Keratinocyte (primary cell): ENCODE data around the gene TM2D3. TPM values are rescaled to one million over a fixed set of nuclear protein-coding genes. Genes with fewer than 3 reads are reported as not detected.

Source experiments
- DNase-seq: peaks from one replicate; pipeline ENCODE4 v3.0.0-alpha.2; 2011; ENCODE audit warnings: low read depth, missing footprints, low spot score
- FAIRE-seq: peaks from 2 replicates; lab custom pipeline; 2011; peaks lifted over from hg19 to GRCh38; lab: Jason Lieb, UNC
- H2AFZ ChIP-seq: 2 replicates; pipeline ENCODE4 v1.6.0; 2012; ENCODE audit warnings: low read length, control low read depth, inconsistent platforms; ENCODE audit not compliant: control insufficient read depth
- H3K27ac ChIP-seq: 2 replicates; pipeline ENCODE4 v1.5.1; 2011; ENCODE audit warnings: low read length; ENCODE audit not compliant: control insufficient read depth, insufficient read depth
- H3K27me3 ChIP-seq: 3 replicates; pipeline ENCODE4 v1.6.0; 2011; ENCODE audit warnings: low read length; ENCODE audit not compliant: control insufficient read depth, insufficient read depth; ENCODE audit errors: extremely low read depth
- H3K36me3 ChIP-seq, 2 experiments: 2 replicates in 1 of 2; 3 replicates in 1 of 2; pipeline ENCODE4 v1.5.1; 2011; ENCODE audit warnings: low read length in 2 of 2, mild to moderate bottlenecking in 1 of 2; ENCODE audit not compliant: control insufficient read depth in 2 of 2, insufficient read depth in 2 of 2; ENCODE audit errors: extremely low read depth in 1 of 2
- H3K4me1 ChIP-seq: 3 replicates; pipeline ENCODE4 v1.5.1; 2011; ENCODE audit warnings: low read length; ENCODE audit not compliant: control insufficient read depth, insufficient read depth; ENCODE audit errors: extremely low read depth
- H3K4me2 ChIP-seq: 3 replicates; pipeline ENCODE4 v1.6.0; 2011; ENCODE audit warnings: low read depth, low read length; ENCODE audit not compliant: control insufficient read depth, insufficient read depth; ENCODE audit errors: extremely low read depth
- H3K4me3 ChIP-seq, 3 experiments: fragments of 200-600 bp in 1 of 3; sonication (generic) in 1 of 3; 2 replicates in 2 of 3; 3 replicates in 1 of 3; pipeline ENCODE4 v1.5.1; 2011 to 2016; ENCODE audit warnings: low read length in 3 of 3, mild to moderate bottlenecking in 3 of 3, control low read depth in 2 of 3, inconsistent platforms in 1 of 3, low read depth in 1 of 3, mixed read lengths in 1 of 3, mixed run types in 1 of 3, moderate library complexity in 1 of 3; ENCODE audit not compliant: control insufficient read depth in 2 of 3, insufficient read depth in 2 of 3; ENCODE audit errors: extremely low read depth in 1 of 3
- H3K79me2 ChIP-seq: 2 replicates; pipeline ENCODE4 v1.6.0; 2012; ENCODE audit warnings: low read length; ENCODE audit not compliant: control insufficient read depth, insufficient read depth
- H3K9ac ChIP-seq: 3 replicates; pipeline ENCODE4 v1.6.0; 2011; ENCODE audit warnings: low read length; ENCODE audit not compliant: control insufficient read depth, insufficient read depth; ENCODE audit errors: extremely low read depth
- H3K9me1 ChIP-seq: 3 replicates; pipeline ENCODE4 v1.6.0; 2011; ENCODE audit warnings: low read length; ENCODE audit not compliant: control insufficient read depth, insufficient read depth; ENCODE audit errors: extremely low read depth
- H3K9me3 ChIP-seq: 2 replicates; pipeline ENCODE4 v1.5.1; 2012; ENCODE audit warnings: low read depth, low read length; ENCODE audit not compliant: control insufficient read depth
- H4K20me1 ChIP-seq: 3 replicates; pipeline ENCODE4 v1.6.0; 2011; ENCODE audit warnings: low read length; ENCODE audit not compliant: control insufficient read depth, insufficient read depth; ENCODE audit errors: extremely low read depth
- EZH2 ChIP-seq: IDR thresholded peaks from one replicate; pipeline ENCODE4 v1.6.1; 2012; ENCODE audit warnings: inconsistent platforms, mild to moderate bottlenecking, low read length, moderate library complexity
- dilution Hi-C: fragments of 300-500 bp; cut with MboI; formaldehyde crosslinking; loops from one replicate; pipeline ENCODE4 v1.7.0; 2020; ENCODE audit warnings: low sequenced_read_pairs; ENCODE audit not compliant: extremely low pct_ligation_motif_present
- polyA plus RNA-seq, 5 experiments: library from polyadenylated mRNA; depleted of rRNA in 3 of 5; stranded (reverse) in 3 of 5; stranded (forward) in 1 of 5; unstranded in 1 of 5; fragments of >200 nt; gene quantifications; 1 replicate in 1 of 5; 2 replicates in 3 of 5; 3 replicates in 1 of 5; pipeline versions ENCODE4 v1.2.1 to v1.2.3, GENCODE V29; 2011 to 2012; ENCODE audit warnings: missing spikeins in 2 of 5, low read depth in 1 of 5, low replicate concordance in 1 of 5
- TF ChIP-seq, protein P1 (sequence below), 3 experiments: IDR thresholded peaks in 1 of 3; conservative IDR thresholded peaks in 1 of 3; optimal IDR thresholded peaks in 1 of 3; 2 replicates in 2 of 3; 3 replicates in 1 of 3; pipeline versions ENCODE3 to v1.5.1; 2011; ENCODE audit warnings: low read length in 3 of 3, mild to moderate bottlenecking in 3 of 3, moderate library complexity in 2 of 3, control low read depth in 1 of 3, inconsistent platforms in 1 of 3; ENCODE audit not compliant: insufficient read depth in 2 of 3; ENCODE audit errors: extremely low read depth in 1 of 3

TM2D3 gene
- polyA plus RNA-seq, 1 donor (not counting 4 experiments of a cell fraction or from before 2014, with no cell fraction given), result 56.7 TPM

DNA sequence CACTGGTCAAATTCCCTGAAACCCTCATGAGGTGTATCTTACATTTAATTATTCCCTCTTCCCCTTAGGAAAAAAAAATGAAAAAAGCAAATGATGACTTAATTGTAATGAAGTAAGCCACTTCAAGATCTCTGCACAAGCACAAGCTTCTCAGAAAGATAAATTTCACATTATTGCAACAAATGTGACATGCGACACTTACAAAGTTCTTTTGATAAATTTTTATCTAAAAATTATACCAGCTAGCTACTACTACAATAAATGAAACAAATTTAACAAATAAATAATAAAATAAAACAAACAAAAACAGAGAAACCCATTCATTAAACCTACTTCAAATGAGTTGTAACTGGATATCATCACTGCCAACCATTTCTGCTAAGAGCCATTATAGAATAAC lies 10.0 kb upstream of the TM2D3 start:
- no peak overlapping the region for H3K4me2 ChIP-seq
- TF ChIP-seq, protein P1, sequence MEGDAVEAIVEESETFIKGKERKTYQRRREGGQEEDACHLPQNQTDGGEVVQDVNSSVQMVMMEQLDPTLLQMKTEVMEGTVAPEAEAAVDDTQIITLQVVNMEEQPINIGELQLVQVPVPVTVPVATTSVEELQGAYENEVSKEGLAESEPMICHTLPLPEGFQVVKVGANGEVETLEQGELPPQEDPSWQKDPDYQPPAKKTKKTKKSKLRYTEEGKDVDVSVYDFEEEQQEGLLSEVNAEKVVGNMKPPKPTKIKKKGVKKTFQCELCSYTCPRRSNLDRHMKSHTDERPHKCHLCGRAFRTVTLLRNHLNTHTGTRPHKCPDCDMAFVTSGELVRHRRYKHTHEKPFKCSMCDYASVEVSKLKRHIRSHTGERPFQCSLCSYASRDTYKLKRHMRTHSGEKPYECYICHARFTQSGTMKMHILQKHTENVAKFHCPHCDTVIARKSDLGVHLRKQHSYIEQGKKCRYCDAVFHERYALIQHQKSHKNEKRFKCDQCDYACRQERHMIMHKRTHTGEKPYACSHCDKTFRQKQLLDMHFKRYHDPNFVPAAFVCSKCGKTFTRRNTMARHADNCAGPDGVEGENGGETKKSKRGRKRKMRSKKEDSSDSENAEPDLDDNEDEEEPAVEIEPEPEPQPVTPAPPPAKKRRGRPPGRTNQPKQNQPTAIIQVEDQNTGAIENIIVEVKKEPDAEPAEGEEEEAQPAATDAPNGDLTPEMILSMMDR (optimal IDR thresholded peaks at IDR 0.05 in 1 of 3, IDR thresholded peaks at IDR 0.05 in 1 of 3, conservative IDR thresholded peaks at IDR 0.05 in 1 of 3; ENCODE audit: extremely low read depth in 1 of 3, insufficient read depth in 2 of 3, low read length in 3 of 3), result no peak
- TF ChIP-seq EZH2, result no peak
- FAIRE-seq, result no peak

DNA sequence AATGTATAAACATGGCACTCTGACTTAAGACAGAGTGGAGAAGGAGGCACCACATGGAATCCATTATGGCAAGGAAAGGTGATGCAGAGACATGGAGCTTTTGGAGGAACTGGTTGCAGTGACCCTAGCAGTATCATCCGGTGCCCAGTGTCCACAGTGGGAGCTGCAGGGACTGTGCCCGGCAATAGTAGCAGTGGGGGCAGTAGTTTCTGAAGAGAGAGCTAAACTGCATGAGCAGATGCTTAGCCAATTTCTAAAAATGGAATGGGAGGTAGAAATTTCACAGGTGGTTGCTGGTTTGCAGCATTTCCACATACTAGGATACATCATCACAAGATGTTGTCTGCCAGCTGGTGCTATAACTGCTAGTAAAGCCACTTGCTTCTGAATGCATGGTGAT lies 7.8 kb upstream of the TM2D3 start:
- Histone ChIP-seq H2AFZ (no peak overlapping the region), H3K9me1 (no peaks in the 10 kb centered on the region), H3K4me3 (no peak overlapping the region), H3K27ac (no peak overlapping the region), H3K9me3 (no peaks in the 10 kb centered on the region), H3K4me2 (no peak overlapping the region), H3K9ac (no peak overlapping the region), H3K36me3 (peaks cover 0 to 7% of the 10 kb centered on the region in 2 experiments), H3K79me2 (no peaks in the 10 kb centered on the region), H3K27me3 (no peaks in the 10 kb centered on the region), H3K4me1 (no peaks in the 10 kb centered on the region), H4K20me1 (no peaks in the 10 kb centered on the region)
- DNase-seq, result no peak
- TF ChIP-seq, protein P1 (optimal IDR thresholded peaks at IDR 0.05 in 1 of 3, IDR thresholded peaks at IDR 0.05 in 1 of 3, conservative IDR thresholded peaks at IDR 0.05 in 1 of 3; ENCODE audit: extremely low read depth in 1 of 3, insufficient read depth in 2 of 3, low read length in 3 of 3), result no peak
- no peak for TF ChIP-seq EZH2
- dilution Hi-C loops, result no loop called here
- no peak for FAIRE-seq

More for the DNA sequence above, 10.0 kb upstream of the TM2D3 start:
- H3K36me3 ChIP-seq, result peaks cover 0 to 4% of the 10 kb centered on the region in 2 experiments
- H3K4me3 ChIP-seq, result no peak overlapping the region
- no peaks in the 10 kb centered on the region for H3K4me1 ChIP-seq
- H3K79me2 ChIP-seq, result no peaks in the 10 kb centered on the region
- H4K20me1 ChIP-seq, result no peaks in the 10 kb centered on the region
- dilution Hi-C loops, result no loop called here
- DNase-seq, result no peak
- H3K9me3 ChIP-seq, result no peaks in the 10 kb centered on the region
- no peaks in the 10 kb centered on the region for H3K27me3 ChIP-seq
- no peaks in the 10 kb centered on the region for H3K9me1 ChIP-seq
- H3K9ac ChIP-seq, result no peak overlapping the region
- no peak overlapping the region for H2AFZ ChIP-seq
- H3K27ac ChIP-seq, result no peak overlapping the region
